Activated naive CD8-positive, alpha-beta T cell treated with anti-CD3 and anti-CD28 coated beads for 36 hours (primary cell): ENCODE measurements around the gene RTL1. TPM values are rescaled to one million over a fixed set of nuclear protein-coding genes. Genes with fewer than 3 reads are reported as not detected.

Experiments
- DNase-seq: peaks from one replicate; pipeline ENCODE4 v3.0.0; 2021
- H3K27ac Mint-ChIP-seq: one replicate; pipeline ENCODE4 v1.8.0; 2022; ENCODE audit warnings: mild to moderate bottlenecking, moderate library complexity, mixed read lengths
- H3K27me3 Mint-ChIP-seq: one replicate; pipeline ENCODE4 v1.8.0; 2022; ENCODE audit warnings: mild to moderate bottlenecking, mixed read lengths
- H3K36me3 Mint-ChIP-seq: one replicate; pipeline ENCODE4 v1.8.0; 2021; ENCODE audit warnings: mild to moderate bottlenecking, mixed read lengths
- H3K4me1 Mint-ChIP-seq: one replicate; pipeline ENCODE4 v1.8.0; 2021; ENCODE audit warnings: mixed read lengths
- H3K4me3 Mint-ChIP-seq: one replicate; pipeline ENCODE4 v1.8.0; 2022; ENCODE audit warnings: mild to moderate bottlenecking, moderate library complexity, mixed read lengths
- H3K9me3 Mint-ChIP-seq: one replicate; pipeline ENCODE4 v1.8.0; 2022; ENCODE audit warnings: mixed read lengths
- total RNA-seq, 2 experiments: library from RNA; stranded (reverse); gene quantifications; one replicate each; pipeline ENCODE4 v1.2.3, GENCODE V29; 2021

Gene RTL1
- total RNA-seq, 2 experiments from 2014 or later, result not detected

DNA sequence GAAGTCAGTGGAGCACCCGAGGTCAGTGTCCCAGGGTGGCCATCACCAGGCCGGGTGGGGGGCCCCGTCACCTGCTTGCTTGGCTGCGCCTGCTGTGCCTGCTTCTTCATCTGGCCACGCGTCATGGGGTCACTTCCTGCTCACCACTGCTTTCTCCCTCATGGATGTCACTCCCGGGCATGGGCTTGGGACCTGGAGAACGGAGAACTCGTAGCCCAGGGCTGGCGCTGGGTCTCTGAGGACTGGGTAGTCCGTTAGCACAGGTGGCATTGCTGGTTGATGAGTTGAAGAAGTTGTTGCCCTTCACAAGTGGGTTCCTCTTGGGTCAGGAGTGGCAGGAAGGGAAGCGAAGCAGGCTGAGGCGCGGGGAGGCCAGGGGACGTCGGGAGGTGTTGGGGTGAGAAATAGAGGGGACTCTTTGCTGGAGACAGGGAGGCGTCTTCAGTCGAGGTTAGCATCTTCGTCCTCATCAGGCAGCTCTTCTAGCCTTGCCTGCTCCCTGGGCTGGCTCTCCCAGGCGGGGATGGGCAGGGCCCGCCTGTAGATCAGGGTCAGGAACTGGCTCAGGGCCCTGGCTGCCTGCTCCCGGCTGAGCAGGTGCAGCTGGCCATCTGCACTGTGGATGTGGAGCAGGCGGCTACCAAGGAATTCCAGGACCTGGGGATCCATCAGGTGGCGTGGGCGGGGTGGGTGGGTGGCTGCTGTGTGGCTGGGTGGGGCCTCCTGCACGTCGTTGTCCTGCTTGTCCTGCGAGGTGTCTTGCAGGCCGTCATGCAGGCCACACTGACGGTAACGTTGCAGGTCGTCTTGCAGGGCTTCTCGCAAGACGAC, 23.0 kb downstream of the RTL1 start:
- DNase-seq, result no peak
- Mint-ChIP-seq H3K4me3 (no peak overlapping the region), H3K27ac (no peak overlapping the region), H3K27me3 (peaks cover 10% of the 10 kb centered on the region), H3K9me3 (no peaks in the 10 kb centered on the region), H3K4me1 (no peaks in the 10 kb centered on the region), H3K36me3 (no peaks in the 10 kb centered on the region)

DNA sequence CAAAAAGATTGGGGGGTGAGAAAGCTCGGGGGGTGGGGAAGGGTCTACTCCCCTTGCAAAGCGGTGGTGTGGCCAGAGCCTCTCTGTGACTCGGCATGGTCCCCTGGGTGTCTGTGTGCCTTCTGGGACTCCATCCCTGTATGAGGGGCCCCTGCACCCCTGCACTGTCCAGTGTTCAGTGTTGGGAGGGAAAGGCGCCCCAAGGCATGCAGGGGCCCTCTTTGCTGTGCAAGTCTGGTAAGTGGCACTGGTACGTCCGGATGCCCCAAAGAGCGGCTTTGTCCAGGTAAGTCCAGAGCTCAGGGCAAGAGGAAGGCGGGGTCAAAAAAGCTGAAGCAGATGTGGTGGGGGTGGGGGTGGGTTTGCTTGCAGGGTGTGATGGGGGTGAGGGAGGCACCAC, 23.7 kb downstream of the RTL1 start:
- H3K9me3 Mint-ChIP-seq, result no peaks in the 10 kb centered on the region
- no peaks in the 10 kb centered on the region for H3K36me3 Mint-ChIP-seq
- DNase-seq, result no peak
- peaks cover 10% of the 10 kb centered on the region for H3K27me3 Mint-ChIP-seq
- H3K4me1 Mint-ChIP-seq, result no peaks in the 10 kb centered on the region
- no peak overlapping the region for H3K27ac Mint-ChIP-seq
- no peak overlapping the region for H3K4me3 Mint-ChIP-seq

- Mint-ChIP-seq H3K36me3 (no peaks in the 10 kb centered on the region), H3K4me3 (no peak overlapping the region), H3K4me1 (no peaks in the 10 kb centered on the region), H3K9me3 (no peaks in the 10 kb centered on the region), H3K27ac (no peak overlapping the region), H3K27me3 (peaks cover 10% of the 10 kb centered on the region)
- no peak for DNase-seq
These were observed 24.3 kb downstream of the RTL1 start for GRCh38 chr14:100879194-100879593.

GRCh38 chr14:100878271-100879146, 25.0 kb downstream of the RTL1 start:
- Mint-ChIP-seq H3K36me3 (no peaks in the 10 kb centered on the region), H3K27ac (no peak overlapping the region), H3K4me1 (no peaks in the 10 kb centered on the region), H3K9me3 (no peaks in the 10 kb centered on the region), H3K4me3 (no peak overlapping the region), H3K27me3 (peaks cover 10% of the 10 kb centered on the region)
- no peak for DNase-seq

DNA sequence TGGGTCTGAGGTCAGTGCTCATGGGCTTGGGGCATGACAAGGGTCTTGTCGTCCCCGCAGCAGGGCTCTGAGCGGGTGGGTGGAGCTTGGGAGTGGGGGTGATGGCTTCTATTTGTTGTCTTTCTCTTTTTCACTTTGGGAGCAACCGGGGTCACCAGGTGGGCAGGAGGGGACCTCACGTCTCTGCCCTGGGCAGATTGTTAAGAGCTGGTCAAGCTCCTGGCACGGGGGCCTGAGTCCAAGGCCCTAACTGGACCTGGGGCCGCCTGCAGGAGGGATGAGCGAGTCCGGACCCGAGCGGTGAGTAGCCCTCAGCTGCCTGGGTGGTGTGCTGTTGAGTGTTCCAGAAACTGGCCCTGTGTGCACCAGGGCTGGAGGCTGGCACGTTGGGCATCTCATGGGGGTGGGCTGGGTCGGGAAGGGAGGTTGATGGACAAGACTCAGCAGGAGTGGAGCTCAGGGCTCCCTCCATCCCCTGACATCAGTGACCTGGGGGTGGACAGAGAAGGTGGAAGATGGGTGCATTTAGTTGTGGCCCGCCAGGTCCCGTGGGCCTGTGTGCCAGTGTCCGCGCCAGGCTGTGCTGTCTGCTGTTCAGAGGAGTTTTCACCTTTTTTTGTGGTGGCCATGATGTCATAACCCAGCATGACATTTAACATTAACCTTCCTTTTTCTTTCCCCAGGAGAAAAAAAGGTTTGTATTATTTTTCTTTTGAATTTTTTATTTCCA, 27.5 kb downstream of the RTL1 start:
- Mint-ChIP-seq H3K27ac (no peak overlapping the region), H3K4me1 (peaks cover 2% of the 10 kb centered on the region), H3K4me3 (no peak overlapping the region), H3K9me3 (no peaks in the 10 kb centered on the region), H3K27me3 (peaks cover 10% of the 10 kb centered on the region), H3K36me3 (no peaks in the 10 kb centered on the region)
- DNase-seq, result no peak

DNA sequence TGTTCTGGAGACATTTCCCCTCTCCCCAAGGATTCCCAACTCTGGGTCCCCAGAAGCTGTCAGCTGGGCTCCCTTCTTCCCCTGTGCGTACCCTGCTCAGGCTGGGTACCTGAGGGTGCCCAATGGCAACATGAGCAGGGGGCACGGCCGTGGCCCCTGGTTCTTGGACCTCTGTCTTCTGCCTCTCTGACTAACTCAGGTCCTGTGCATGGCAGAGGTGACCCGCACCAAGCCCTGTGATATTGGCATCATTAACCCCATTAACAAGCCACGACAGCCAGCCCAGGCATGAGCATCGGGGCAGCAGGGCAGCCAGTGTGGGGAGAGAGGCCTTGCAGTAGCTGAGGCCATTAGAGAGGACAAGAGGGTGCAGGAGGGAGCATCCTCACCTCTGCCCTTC, 28.4 kb downstream of the RTL1 start:
- Mint-ChIP-seq H3K4me3 (no peak overlapping the region), H3K27ac (no peak overlapping the region), H3K36me3 (no peaks in the 10 kb centered on the region), H3K4me1 (peaks cover 2% of the 10 kb centered on the region), H3K27me3 (peaks cover 10% of the 10 kb centered on the region), H3K9me3 (no peaks in the 10 kb centered on the region)
- no peak for DNase-seq

DNA sequence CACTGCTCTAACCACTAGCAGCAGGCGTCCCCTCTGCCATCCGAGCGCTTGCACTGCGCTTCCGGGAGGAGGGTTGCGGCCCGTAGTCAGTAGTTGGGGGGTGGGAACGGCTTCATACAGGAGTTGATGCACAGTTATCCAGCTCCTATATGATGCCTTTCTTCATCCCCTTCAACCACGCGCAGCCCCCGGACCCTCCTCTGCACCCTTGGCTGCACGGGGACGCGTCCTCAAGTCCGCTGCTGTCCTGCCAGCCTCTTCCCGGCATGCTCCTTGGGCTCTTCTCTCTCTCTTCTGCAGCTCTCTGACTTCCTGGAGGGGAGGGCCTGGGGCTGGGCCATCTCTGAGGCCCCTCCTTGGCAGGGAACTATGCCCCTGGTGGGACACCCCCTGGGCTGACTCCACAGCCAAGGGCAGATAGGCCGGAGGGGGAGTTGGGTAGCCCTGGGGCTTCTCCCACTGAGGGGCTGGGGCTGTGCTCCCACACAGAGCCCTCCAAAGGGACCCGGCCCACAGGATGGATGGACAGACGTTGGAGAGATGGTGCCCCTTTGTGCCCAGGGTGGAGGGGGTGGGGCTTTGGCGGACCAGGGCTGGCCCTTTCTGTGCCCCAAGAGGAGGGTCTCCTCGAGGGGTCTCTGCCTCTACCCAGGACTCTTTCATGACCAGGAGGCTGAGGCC, 29.0 kb downstream of the RTL1 start:
- Mint-ChIP-seq H3K36me3 (no peaks in the 10 kb centered on the region), H3K27me3 (peaks cover 10% of the 10 kb centered on the region), H3K4me1 (peaks cover 2% of the 10 kb centered on the region), H3K4me3 (no peak overlapping the region), H3K27ac (no peak overlapping the region), H3K9me3 (no peaks in the 10 kb centered on the region)
- DNase-seq, result no peak

DNA sequence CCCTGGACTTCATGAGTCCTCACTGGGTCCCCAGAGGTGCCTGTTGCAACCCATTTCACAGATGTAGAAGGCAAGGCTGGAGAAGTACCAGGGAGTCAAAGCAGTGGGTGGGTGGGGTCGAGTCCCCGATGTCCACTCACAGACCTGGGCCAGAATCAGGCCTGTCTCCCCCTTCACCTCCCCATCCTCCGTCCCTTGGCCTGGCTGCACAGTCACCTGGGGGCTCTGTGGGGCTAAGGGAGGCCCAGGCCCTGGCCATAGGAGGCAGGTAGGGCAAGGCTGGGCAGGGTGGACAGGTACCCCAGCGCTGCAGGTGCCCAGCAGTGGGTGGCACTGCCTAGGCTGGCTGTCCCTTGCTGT, 29.5 kb downstream of the RTL1 start:
- Mint-ChIP-seq H3K4me1 (peaks cover 2% of the 10 kb centered on the region), H3K27me3 (peaks cover 10% of the 10 kb centered on the region), H3K27ac (no peak overlapping the region), H3K4me3 (no peak overlapping the region), H3K36me3 (no peaks in the 10 kb centered on the region), H3K9me3 (no peaks in the 10 kb centered on the region)
- no peak for DNase-seq

GRCh38 chr14:100873096-100873482, 30.4 kb downstream of the RTL1 start:
- H3K36me3 Mint-ChIP-seq, result no peaks in the 10 kb centered on the region
- H3K9me3 Mint-ChIP-seq, result no peaks in the 10 kb centered on the region
- H3K4me3 Mint-ChIP-seq, result no peak overlapping the region
- peaks cover 4% of the 10 kb centered on the region for H3K27me3 Mint-ChIP-seq
- no peak for DNase-seq
- peaks cover 2% of the 10 kb centered on the region for H3K4me1 Mint-ChIP-seq
- no peak overlapping the region for H3K27ac Mint-ChIP-seq

GRCh38 chr14:100872259-100873095, 31.0 kb downstream of the RTL1 start:
- no peaks in the 10 kb centered on the region for H3K36me3 Mint-ChIP-seq
- H3K4me1 Mint-ChIP-seq, result peaks cover 2% of the 10 kb centered on the region
- no peaks in the 10 kb centered on the region for H3K9me3 Mint-ChIP-seq
- no peak for DNase-seq
- no peak overlapping the region for H3K27ac Mint-ChIP-seq
- H3K4me3 Mint-ChIP-seq, result no peak overlapping the region
- no peaks in the 10 kb centered on the region for H3K27me3 Mint-ChIP-seq

DNA sequence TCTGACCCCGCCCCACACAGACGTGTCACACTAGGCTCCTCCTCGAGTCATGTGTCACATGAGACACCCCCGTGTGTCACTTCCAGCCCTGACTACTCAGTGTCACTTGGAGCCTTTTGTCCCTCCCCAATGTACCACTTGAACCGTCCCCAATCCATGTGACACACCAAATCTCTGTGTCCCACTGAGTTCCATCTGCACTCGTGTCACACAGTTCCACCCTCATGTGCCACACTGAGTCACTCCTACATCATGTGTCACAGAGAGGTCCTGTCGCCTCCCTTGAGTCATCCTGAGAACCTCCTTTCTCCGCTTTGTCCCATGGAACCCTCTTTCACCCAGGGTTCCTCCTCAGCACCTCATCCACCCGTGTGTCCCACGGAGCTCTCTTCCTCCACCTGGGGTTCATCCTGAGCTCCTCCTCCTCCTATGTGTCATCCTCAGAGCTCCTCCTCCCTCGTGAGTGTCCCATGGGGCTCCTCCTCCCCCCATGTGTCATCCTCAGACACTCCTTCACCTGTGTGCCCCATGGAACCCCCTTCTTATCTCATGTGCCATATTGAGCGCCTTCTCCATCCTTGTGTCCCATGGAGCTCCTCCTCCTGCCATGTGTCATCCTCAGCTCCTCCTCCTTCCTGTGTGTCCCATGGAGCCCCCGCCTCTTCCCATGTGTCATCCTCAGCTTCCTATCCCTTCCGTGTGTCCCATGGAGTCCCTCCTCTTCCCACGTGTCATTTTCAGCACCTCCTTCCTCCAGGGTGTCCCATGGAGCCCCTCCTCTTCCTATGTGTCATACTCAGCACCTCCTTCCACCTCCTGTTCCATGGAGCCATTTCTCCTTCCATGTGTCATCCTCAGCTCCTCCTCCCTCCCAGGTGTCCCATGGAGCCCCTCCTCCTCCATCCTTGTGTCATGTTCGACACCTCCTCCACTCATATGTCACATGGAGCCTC, 32.0 kb downstream of the RTL1 start:
- Mint-ChIP-seq H3K4me3 (no peak overlapping the region), H3K27me3 (no peaks in the 10 kb centered on the region), H3K4me1 (peaks cover 2% of the 10 kb centered on the region), H3K36me3 (no peaks in the 10 kb centered on the region), H3K27ac (no peak overlapping the region), H3K9me3 (no peaks in the 10 kb centered on the region)
- no peak for DNase-seq

DNA sequence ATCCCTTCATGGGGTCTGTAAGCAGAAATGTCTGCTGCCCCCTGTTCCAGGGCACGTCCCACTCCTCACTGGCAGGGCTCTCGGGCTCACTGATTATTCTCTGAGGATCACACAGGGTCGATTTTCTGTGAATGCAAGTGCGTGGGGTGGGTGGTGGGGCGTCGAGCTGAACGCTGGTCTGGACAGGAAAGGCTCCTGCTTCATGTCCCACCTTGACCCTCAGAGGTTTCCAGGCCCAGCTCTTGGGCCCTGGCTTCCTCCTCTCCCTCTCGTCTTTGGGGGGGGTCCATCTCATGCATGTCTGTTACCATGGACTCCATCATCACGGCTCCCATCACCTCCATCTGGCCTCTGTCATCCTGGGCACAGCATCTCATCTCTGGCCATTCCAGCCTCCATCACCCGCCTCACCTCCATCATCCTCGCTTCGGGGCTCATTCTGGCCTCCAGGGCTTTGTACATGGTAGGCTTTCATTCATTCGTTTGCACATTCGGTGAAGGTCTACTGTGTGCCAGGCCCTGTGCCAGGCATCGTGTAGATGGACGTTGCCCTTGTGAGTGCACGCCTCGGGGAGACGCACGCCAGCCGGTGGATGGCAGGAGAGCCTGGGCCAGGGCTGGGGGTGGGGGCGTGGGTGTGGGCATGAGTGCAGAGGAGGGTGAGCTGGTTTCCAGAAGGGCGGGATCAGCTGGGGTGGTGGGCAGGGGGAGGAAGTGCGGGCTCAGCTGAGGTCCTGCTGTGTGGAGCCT, 34.7 kb downstream of the RTL1 start:
- H3K36me3 Mint-ChIP-seq, result no peaks in the 10 kb centered on the region
- peaks cover 2% of the 10 kb centered on the region for H3K4me1 Mint-ChIP-seq
- no peaks in the 10 kb centered on the region for H3K27me3 Mint-ChIP-seq
- no peaks in the 10 kb centered on the region for H3K9me3 Mint-ChIP-seq
- H3K4me3 Mint-ChIP-seq, result no peak overlapping the region
- no peak overlapping the region for H3K27ac Mint-ChIP-seq
- no peak for DNase-seq
